HEK293 (cell line): Measurements from ENCODE around the gene FGF8.
A peak's percentile ranks its signal among the peaks of the same experiment; 100 is the strongest.

ENCODE experiments used
- CTCF ChIA-PET: fragments of 350-600 bp; formaldehyde crosslinking; extraction: SDS; loops from one replicate; lab custom pipeline; 2021; ENCODE audit warnings: antibody characterized with exemption; lab: Yijun Ruan, JAX
- POLR2A ChIA-PET: fragments of 300-600 bp; formaldehyde crosslinking; extraction: SDS; loops from one replicate; lab custom pipeline; 2020; ENCODE audit warnings: antibody characterized with exemption, inconsistent platforms; lab: Yijun Ruan, JAX
- H3K27ac ChIP-seq: fragments of 200-500 bp; sonication (Bioruptor generic); 2 replicates; pipeline ENCODE4 v1.5.1; 2014; ENCODE audit warnings: low read depth, low read length, control low read depth, inconsistent platforms; ENCODE audit errors: extremely low read depth
- H3K36me3 ChIP-seq, 2 experiments: fragments of 200-500 bp in 1 of 2; sonication (Bioruptor generic) in 1 of 2; 1 replicate in 1 of 2; 2 replicates in 1 of 2; pipeline ENCODE4 v1.5.1; 2014 to 2017; ENCODE audit warnings: inconsistent platforms in 2 of 2, low read length in 2 of 2; ENCODE audit not compliant: control insufficient read depth in 2 of 2, insufficient read depth in 1 of 2
- H3K4me1 ChIP-seq: fragments of 200-500 bp; sonication (Bioruptor generic); 2 replicates; pipeline ENCODE4 v1.5.1; 2014; ENCODE audit warnings: mild to moderate bottlenecking, low read length, inconsistent platforms; ENCODE audit not compliant: control insufficient read depth, insufficient read depth
- H3K4me3 ChIP-seq: 2 replicates; pipeline ENCODE4 v1.5.1; 2011; ENCODE audit warnings: low read depth, mild to moderate bottlenecking, control low read depth, low read length, moderate library complexity
- H3K9me3 ChIP-seq: fragments of 200-500 bp; sonication (Bioruptor generic); 2 replicates; pipeline ENCODE4 v1.5.1; 2014; ENCODE audit warnings: low read depth, low read length, inconsistent platforms; ENCODE audit not compliant: control insufficient read depth, insufficient read depth
- EGR2 ChIP-seq: fragments of 450-650 bp; formaldehyde crosslinking; IDR thresholded peaks from 2 replicates; pipeline ENCODE4 v1.5.1; 2016; ENCODE audit warnings: low read depth, missing biosample characterization, missing genetic modification characterization
- GLI2 ChIP-seq: fragments of 450-650 bp; formaldehyde crosslinking; IDR thresholded peaks from 2 replicates; pipeline ENCODE4; 2017; ENCODE audit warnings: missing biosample characterization, missing genetic modification characterization, low read depth, borderline replicate concordance
- GLIS2 ChIP-seq: fragments of 450-650 bp; formaldehyde crosslinking; IDR thresholded peaks from 2 replicates; pipeline ENCODE4 v1.5.1; 2016; ENCODE audit warnings: missing biosample characterization, missing genetic modification characterization
- PRDM1 ChIP-seq: fragments of 450-650 bp; formaldehyde crosslinking; IDR thresholded peaks from 2 replicates; pipeline ENCODE4; 2016; ENCODE audit warnings: missing biosample characterization, missing genetic modification characterization
- REPIN1 ChIP-seq: fragments of 450-650 bp; formaldehyde crosslinking; IDR thresholded peaks from 2 replicates; pipeline ENCODE4 v1.5.1; 2017; ENCODE audit warnings: missing biosample characterization, missing genetic modification characterization, low read depth
- SCRT1 ChIP-seq: fragments of 450-650 bp; formaldehyde crosslinking; IDR thresholded peaks from 2 replicates; pipeline ENCODE4 v1.5.1; 2016; ENCODE audit warnings: missing biosample characterization, missing genetic modification characterization, borderline replicate concordance
- SP7 ChIP-seq: fragments of 450-650 bp; formaldehyde crosslinking; IDR thresholded peaks from 2 replicates; pipeline ENCODE4 v1.5.1; 2016; ENCODE audit warnings: missing biosample characterization, missing genetic modification characterization
- ZFHX2 ChIP-seq: fragments of 450-650 bp; formaldehyde crosslinking; conservative IDR thresholded peaks from 2 replicates; pipeline ENCODE4 v1.5.1; 2016; ENCODE audit warnings: missing biosample characterization, missing genetic modification characterization
- ZIC2 ChIP-seq: fragments of 450-650 bp; formaldehyde crosslinking; IDR thresholded peaks from 2 replicates; pipeline ENCODE4 v1.5.1; 2016; ENCODE audit warnings: missing biosample characterization, missing genetic modification characterization
- ZNF2 ChIP-seq: fragments of 450-650 bp; formaldehyde crosslinking; IDR thresholded peaks from 2 replicates; pipeline ENCODE4 v1.5.1; 2016; ENCODE audit warnings: missing biosample characterization, missing genetic modification characterization
- ZNF280D ChIP-seq: fragments of 450-650 bp; formaldehyde crosslinking; IDR thresholded peaks from 2 replicates; pipeline ENCODE4 v1.5.1; 2016; ENCODE audit warnings: missing biosample characterization, missing genetic modification characterization
- ZNF398 ChIP-seq: fragments of 450-650 bp; formaldehyde crosslinking; IDR thresholded peaks from 2 replicates; pipeline ENCODE4 v1.5.1; 2017; ENCODE audit warnings: missing biosample characterization, missing genetic modification characterization
- ZNF48 ChIP-seq: fragments of 450-650 bp; formaldehyde crosslinking; IDR thresholded peaks from 2 replicates; pipeline ENCODE4 v1.5.1; 2016; ENCODE audit warnings: missing biosample characterization, missing genetic modification characterization
- ZNF488 ChIP-seq: fragments of 450-650 bp; formaldehyde crosslinking; IDR thresholded peaks from 2 replicates; pipeline ENCODE4 v1.5.1; 2016; ENCODE audit warnings: missing biosample characterization, missing genetic modification characterization
- ZNF501 ChIP-seq: fragments of 450-650 bp; formaldehyde crosslinking; IDR thresholded peaks from 2 replicates; pipeline ENCODE4 v1.5.1; 2016; ENCODE audit warnings: missing biosample characterization, missing genetic modification characterization
- ZNF623 ChIP-seq: fragments of 450-650 bp; formaldehyde crosslinking; IDR thresholded peaks from 2 replicates; pipeline ENCODE4 v1.5.1; 2016; ENCODE audit warnings: missing biosample characterization, missing genetic modification characterization
- ZNF624 ChIP-seq: fragments of 450-650 bp; formaldehyde crosslinking; IDR thresholded peaks from 2 replicates; pipeline ENCODE4 v1.5.1; 2017; ENCODE audit warnings: missing biosample characterization, missing genetic modification characterization
- ZNF654 ChIP-seq: fragments of 450-650 bp; formaldehyde crosslinking; IDR thresholded peaks from 2 replicates; pipeline ENCODE4 v1.5.1; 2016; ENCODE audit warnings: low read depth, missing biosample characterization, missing genetic modification characterization
- ZSCAN30 ChIP-seq: fragments of 450-650 bp; IDR thresholded peaks from 2 replicates; pipeline ENCODE4 v1.5.1; 2018; ENCODE audit warnings: missing biosample characterization, mild to moderate bottlenecking, missing genetic modification characterization, moderate library complexity

The FGF8 gene

DNA sequence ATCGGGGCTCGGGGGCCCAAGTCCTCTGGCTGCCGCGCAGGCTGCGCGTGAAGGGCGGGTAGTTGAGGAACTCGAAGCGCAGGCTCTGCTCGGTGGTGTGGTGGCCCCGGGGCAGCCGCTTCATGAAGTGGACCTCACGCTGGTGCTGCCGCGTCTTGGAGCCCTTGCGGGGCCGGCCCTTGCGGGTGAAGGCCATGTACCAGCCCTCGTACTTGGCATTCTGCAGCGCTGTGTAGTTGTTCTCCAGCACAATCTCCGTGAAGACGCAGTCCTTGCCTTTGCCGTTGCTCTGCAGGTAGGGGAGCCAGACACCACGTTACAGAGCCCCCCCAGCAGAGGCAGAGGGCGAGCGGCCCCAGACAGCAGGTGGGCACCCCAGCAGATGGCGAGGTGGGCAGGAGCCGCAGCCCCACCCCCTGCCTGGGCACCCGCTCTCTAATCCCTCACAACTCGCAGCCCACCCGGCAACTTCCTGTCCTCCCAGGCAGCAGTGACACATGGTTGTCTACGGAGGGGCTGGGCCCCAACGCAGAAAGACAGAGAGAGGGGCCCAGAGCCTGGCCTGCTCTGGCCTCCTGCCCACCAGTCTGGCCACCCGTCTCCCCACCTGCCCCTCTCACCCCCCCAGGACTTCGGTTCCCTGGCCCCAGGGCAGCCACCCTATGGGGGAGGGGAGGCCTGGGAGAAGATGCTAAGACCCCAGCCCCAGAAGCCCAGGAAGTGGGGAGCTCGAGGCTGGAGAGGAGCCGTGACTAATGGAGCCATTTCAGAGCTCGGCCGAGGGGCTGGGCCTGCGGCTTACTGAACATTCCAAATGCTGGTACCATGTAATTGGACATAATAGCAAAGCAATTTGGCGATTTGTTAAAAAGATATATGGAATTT, 5.3 kb downstream of the FGF8 start:
- TF ChIP-seq ZNF2: no peak
- TF ChIP-seq GLIS2 (tag by site-specific recombination): 0 out of 2 replicates have a peak, but pooled peaks have one; percentile 10
- ChIA-PET CTCF (interaction anchor here (0.6 to 3.4 kb wide), 5 partner anchors 10 to 608 kb away, joined by 3 to 16 read pairs (median 7); partner anchors contain the start of gene NPM3), POLR2A (no interaction called here)
- Histone ChIP-seq H3K4me3 (no peak overlapping the region), H3K36me3 (no peaks in the 10 kb centered on the region), H3K4me1 (peaks cover 9% of the 10 kb centered on the region; the same call in 1 of the 2 replicates), H3K27ac (no peak overlapping the region), H3K9me3 (no peaks in the 10 kb centered on the region)

GRCh38 chr10:101769541-101770180, 6.3 kb downstream of the FGF8 start:
- no peaks in the 10 kb centered on the region for H3K9me3 ChIP-seq
- no peak overlapping the region for H3K4me3 ChIP-seq
- POLR2A ChIA-PET: interaction anchor here (0.6 kb wide), 1 partner anchor 12 kb away, joined by 3 read pairs; no protein-coding TSS in a partner anchor
- H3K27ac ChIP-seq: 0 out of 2 replicates have a peak overlapping the region, but pooled peaks have one; percentile 2
- CTCF ChIA-PET: interaction anchor here (0.6 to 3.4 kb wide), 4 partner anchors 11 to 609 kb away, joined by 3 to 16 read pairs (median 4); no protein-coding TSS in a partner anchor
- peaks cover 9% of the 10 kb centered on the region; the same call in 1 of the 2 replicates for H3K4me1 ChIP-seq
- no peaks in the 10 kb centered on the region for H3K36me3 ChIP-seq
- TF ChIP-seq PRDM1 (tag by site-specific recombination) (0 out of 2 replicates have a peak, but pooled peaks have one; percentile 21), ZNF280D (tag by site-specific recombination) (no peak), REPIN1 (tag by site-specific recombination) (no peak)

GRCh38 chr10:101768791-101769170, 7.1 kb downstream of the FGF8 start:
- ChIA-PET CTCF (interaction anchor here (1.1 to 3.4 kb wide), 2 partner anchors 10 to 12 kb away, joined by 5 to 16 read pairs; no protein-coding TSS in a partner anchor), POLR2A (no interaction called here)
- Histone ChIP-seq H3K27ac (no peak overlapping the region), H3K36me3 (no peaks in the 10 kb centered on the region), H3K4me1 (peaks cover 9% of the 10 kb centered on the region; the same call in 1 of the 2 replicates), H3K4me3 (no peak overlapping the region), H3K9me3 (no peaks in the 10 kb centered on the region)
- TF ChIP-seq GLI2 (no peak), ZNF48 (tag by site-specific recombination) (no peak), ZNF624 (tag by site-specific recombination) (no peak), ZNF2 (no peak), ZIC2 (tag by site-specific recombination) (no peak), ZFHX2 (tag by site-specific recombination) (peak; percentile 42; the same call in 1 of the 2 replicates), ZNF654 (tag by site-specific recombination) (no peak), ZNF501 (tag by site-specific recombination) (no peak), ZNF398 (tag by site-specific recombination) (no peak), SCRT1 (tag by site-specific recombination) (no peak), ZNF623 (tag by site-specific recombination) (no peak), EGR2 (tag by site-specific recombination) (peak; percentile 25; the same call in 1 of the 2 replicates), ZNF488 (tag by site-specific recombination) (no peak), SP7 (no peak), ZSCAN30 (tag by site-specific recombination) (no peak)
